ENCODE measurements around the gene TNNT2. TPM values are rescaled to one million over a fixed set of nuclear protein-coding genes. Genes with fewer than 3 reads are reported as not detected.

Gene TNNT2
- polyA plus RNA-seq, 1 donor = 1,099 TPM

GRCh38 chr1:201316556-201316955 lies 60.9 kb downstream of the TNNT2 start:
- no peak for DNase-seq (ENCODE audit: low read depth)

GRCh38 chr1:201313086-201313485 lies 64.4 kb downstream of the TNNT2 start:
- DNase-seq (ENCODE audit: low read depth) = no peak

- no peak for DNase-seq (ENCODE audit: low read depth)
These were observed 65.2 kb downstream of the TNNT2 start for GRCh38 chr1:201312298-201312697.

- no peak for DNase-seq (ENCODE audit: low read depth)
These were observed 66.0 kb downstream of the TNNT2 start for GRCh38 chr1:201311356-201312011.

- DNase-seq (ENCODE audit: low read depth) = peak; percentile 24
These were observed 66.5 kb downstream of the TNNT2 start for GRCh38 chr1:201310986-201311355.

DNA sequence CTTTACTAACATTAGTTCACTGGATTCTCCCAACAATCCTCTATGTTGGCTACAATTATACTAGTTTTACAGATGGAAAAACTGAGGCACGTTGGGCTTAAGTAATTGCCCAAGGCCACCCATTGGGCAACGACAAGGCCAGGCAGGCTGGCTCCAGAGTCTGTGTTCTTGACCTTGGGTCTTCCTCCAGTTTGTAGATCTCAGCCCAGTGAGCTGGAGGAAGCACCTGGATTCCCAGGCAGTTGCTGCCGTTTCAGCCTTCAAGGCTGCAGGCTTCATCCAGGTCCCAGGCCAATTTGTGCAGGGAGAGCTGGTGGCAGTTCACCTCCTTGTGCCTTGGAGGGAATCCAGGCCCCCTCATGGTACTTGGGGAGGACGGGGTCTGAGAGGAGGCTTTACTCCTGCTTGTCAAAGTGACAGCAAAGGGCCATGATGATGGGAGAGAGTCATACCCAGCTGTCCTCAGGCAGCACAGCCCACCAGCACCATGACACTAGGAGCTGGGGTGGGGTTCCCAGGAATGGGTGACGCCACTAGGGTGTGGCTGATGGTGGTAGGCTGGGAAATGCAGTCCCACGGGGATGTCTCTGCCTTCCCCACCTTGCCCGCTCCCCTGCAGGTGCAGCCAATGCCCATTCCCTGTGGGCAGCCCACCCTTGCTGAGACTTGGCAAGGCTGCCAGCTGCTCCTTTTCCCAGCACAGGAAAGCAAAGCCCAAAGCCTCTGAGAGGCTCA lies 67.1 kb downstream of the TNNT2 start:
- no peak for DNase-seq (ENCODE audit: low read depth)

GRCh38 chr1:201309416-201309815 lies 68.1 kb downstream of the TNNT2 start:
- peak; percentile 24 for DNase-seq (ENCODE audit: low read depth)

Other genes starting within 250 kb of the TNNT2 start
- 52.0 TPM for gene TMEM9, start 223.2 kb downstream of the TNNT2 start, polyA plus RNA-seq (ENCODE audit: insufficient read length)
- gene IGFN1, start 186.9 kb downstream of the TNNT2 start, polyA plus RNA-seq (ENCODE audit: insufficient read length) = 3.4 TPM
- gene PKP1, start 94.2 kb downstream of the TNNT2 start, polyA plus RNA-seq (ENCODE audit: insufficient read length) = 4.6 TPM
- gene LAD1, start 21.6 kb upstream of the TNNT2 start, polyA plus RNA-seq (ENCODE audit: insufficient read length) = 11.9 TPM
- gene TNNI1, start 44.0 kb upstream of the TNNT2 start, polyA plus RNA-seq (ENCODE audit: insufficient read length) = 2,115 TPM
- 21.4 TPM for gene PHLDA3, start 91.5 kb upstream of the TNNT2 start, polyA plus RNA-seq (ENCODE audit: insufficient read length)
- 28.8 TPM for gene CSRP1, start 129.4 kb upstream of the TNNT2 start, polyA plus RNA-seq (ENCODE audit: insufficient read length)
- 19.6 TPM for gene NAV1, start 161.4 kb upstream of the TNNT2 start, polyA plus RNA-seq (ENCODE audit: insufficient read length)

All from forelimb muscle (tissue), 1 donor.